Endothelial cell of umbilical vein (primary cell): ENCODE measurements around the gene RSL1D1.

Experiments
- CTCF ChIP-seq, 2 donors: IDR thresholded peaks; 1 replicate in 1 of 2; 2 replicates in 1 of 2; pipeline ENCODE4 v1.5.1; 2011; ENCODE audit warnings: low read length in 2 of 2, mild to moderate bottlenecking in 2 of 2, moderate library complexity in 2 of 2, control low read depth in 1 of 2, inconsistent platforms in 1 of 2, low read depth in 1 of 2; ENCODE audit not compliant: insufficient read depth in 1 of 2; ENCODE audit errors: extremely low read depth in 1 of 2
- EZH2 ChIP-seq: IDR thresholded peaks from 2 replicates; pipeline ENCODE4 v1.6.1; 2012; ENCODE audit warnings: borderline replicate concordance, low read depth, mild to moderate bottlenecking, moderate library complexity, low read length, inconsistent platforms; ENCODE audit not compliant: severe bottlenecking
- GATA2 ChIP-seq: IDR thresholded peaks from 2 replicates; pipeline ENCODE4 v1.7.0; 2011; ENCODE audit warnings: low read depth, mild to moderate bottlenecking, moderate library complexity, mixed read lengths, low read length; ENCODE audit not compliant: insufficient read length, insufficient read depth
- MAX ChIP-seq: IDR thresholded peaks from 2 replicates; pipeline ENCODE4 v1.6.1; 2011; ENCODE audit not compliant: insufficient read depth, insufficient read length
- POLR2A ChIP-seq: IDR thresholded peaks from 2 replicates; pipeline ENCODE4 v1.6.1; 2012; ENCODE audit warnings: low read depth, mild to moderate bottlenecking, control low read depth, low read length

GRCh38 chr16:11828696-11829095 is 22.6 kb downstream of the RSL1D1 start:
- TF ChIP-seq CTCF (IDR thresholded peaks at IDR 0.05; ENCODE audit: extremely low read depth in 1 of 2, insufficient read depth in 1 of 2, low read depth in 1 of 2, low read length in 2 of 2): no peak
- no peak for TF ChIP-seq MAX
- no peak for TF ChIP-seq POLR2A
- no peak for TF ChIP-seq EZH2
- no peak for TF ChIP-seq GATA2
